GM18951 (cell line): Measurements from ENCODE around the gene PIGQ.

Source experiments
- POLR2A ChIP-seq: IDR thresholded peaks from 4 replicates; pipeline ENCODE4 v1.6.1; 2011; ENCODE audit warnings: mild to moderate bottlenecking; ENCODE audit not compliant: insufficient read length, insufficient read depth; ENCODE audit errors: extremely low read depth
- in situ Hi-C: fragments of 300-500 bp; cut with MboI; formaldehyde crosslinking; loops from one replicate; pipeline ENCODE4 v1.12.0; 2022; ENCODE audit warnings: low sequenced_read_pairs, mixed read lengths, inconsistent platforms; ENCODE audit not compliant: unreplicated experiment

The PIGQ gene

DNA sequence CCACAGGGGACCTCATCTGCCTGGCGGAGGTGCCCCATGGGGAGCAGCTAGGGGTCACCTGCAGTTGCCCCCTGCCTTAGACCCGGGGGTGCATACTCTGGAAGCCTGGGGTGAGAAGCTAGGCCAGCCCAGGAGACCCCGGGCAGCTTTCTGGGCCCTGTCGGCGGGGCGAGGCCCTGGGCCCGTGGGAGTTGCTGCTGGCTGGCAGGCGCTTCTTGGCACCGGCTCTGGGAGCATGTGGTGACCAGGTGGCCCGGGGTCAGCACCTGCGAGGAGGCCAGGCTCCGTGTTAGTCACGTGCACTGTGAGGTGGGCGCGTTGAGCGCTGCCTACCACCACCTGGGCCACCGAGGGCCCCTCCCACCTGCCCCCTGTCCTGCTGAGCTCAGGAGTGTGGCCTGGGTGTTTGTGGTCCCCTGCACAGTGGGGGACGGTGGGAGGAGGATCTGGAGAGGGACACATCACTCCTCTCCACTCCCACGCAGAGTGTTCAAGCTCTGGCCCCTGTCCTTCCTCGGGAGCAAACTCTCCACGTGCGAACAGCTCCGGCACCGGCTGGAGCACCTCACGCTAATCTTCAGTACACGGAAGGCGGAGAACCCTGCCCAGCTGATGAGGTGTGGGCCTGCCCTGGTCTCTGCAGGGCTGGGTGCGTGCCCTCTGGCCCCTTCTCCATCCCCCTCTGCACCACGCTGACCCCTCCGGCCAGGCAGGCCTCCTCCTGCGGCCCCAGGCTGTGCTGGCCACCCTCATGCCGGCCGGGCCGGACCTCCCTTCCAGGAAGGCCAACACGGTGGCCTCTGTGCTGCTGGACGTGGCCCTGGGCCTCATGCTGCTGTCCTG is 5.8 kb downstream of the PIGQ start:
- TF ChIP-seq POLR2A = no peak
- in situ Hi-C loops = no loop called here

DNA sequence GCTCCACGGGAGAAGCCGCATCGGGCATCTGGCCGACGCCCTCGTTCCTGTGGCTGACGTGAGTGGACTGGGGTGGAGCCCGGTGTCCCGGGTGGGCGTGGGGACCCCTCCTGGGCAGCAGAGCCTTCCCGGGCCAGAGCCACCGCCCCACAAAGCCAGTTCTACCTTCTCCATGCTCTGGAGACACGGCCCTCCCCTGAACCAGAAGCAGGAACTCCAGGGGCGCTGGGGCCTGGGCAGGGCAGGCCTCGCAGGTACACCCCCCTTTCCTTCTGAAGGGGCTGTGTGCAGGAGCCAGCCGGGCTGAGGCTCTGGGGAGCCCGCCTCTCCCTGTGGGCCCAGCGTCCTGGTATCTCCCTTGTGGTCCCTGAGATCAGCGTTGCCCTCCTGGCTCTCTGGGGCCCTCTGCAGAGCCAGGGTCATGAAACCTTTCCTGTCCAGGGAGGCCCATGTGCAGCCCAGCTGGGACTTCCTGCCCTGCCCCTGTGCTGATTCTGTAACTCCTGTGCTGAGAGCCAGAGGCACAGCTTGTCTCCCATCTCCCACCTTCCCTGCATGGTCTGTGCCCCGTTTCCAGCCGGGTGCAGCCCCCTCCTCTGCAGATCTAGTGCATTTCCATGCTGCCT is 6.5 kb downstream of the PIGQ start:
- no peak for TF ChIP-seq POLR2A

DNA sequence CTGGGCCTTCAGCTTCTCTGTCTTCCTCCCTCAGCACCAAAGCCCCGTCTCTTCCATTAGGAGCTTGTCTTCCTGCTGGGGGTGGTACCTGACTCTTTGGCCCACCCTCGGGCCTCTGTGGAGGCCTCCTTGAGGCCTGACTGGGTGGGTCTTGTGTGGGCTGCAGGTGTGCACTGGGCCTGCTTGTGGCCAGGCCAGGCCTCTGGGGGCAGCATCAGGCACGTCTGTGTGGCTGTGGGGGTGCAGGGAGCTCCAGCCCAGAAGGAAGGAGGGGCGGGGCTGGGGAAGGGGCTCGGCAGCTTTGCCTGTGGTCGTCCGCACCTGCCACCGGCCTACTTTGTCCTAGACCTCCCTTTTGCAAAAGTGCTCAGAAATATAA is 7.0 kb downstream of the PIGQ start:
- in situ Hi-C loops = no loop called here
- no peak for TF ChIP-seq POLR2A

More for the DNA sequence above, 6.5 kb downstream of the PIGQ start:
- in situ Hi-C loops = no loop called here

DNA sequence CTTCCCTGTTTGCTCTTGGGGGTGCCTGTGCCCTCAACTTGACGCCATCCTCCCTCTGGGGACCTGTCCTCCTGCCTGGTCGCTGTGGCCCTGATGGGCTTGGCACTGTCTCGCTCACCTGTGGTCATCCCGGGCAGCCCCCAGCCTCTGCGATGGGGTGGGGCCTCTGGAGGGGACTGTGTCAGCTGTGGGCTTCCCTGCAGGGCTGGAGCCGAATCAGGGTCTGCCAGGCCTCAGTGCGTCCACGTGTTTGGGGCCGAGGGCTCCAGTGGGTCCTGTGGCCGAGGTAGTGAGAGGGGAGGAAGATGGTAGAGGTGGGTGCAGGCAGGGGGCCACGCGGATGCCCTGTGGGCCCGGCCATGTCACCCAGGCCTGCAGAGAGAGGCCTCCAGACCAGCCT is 8.0 kb downstream of the PIGQ start:
- TF ChIP-seq POLR2A = no peak
- in situ Hi-C loops = no loop called here

DNA sequence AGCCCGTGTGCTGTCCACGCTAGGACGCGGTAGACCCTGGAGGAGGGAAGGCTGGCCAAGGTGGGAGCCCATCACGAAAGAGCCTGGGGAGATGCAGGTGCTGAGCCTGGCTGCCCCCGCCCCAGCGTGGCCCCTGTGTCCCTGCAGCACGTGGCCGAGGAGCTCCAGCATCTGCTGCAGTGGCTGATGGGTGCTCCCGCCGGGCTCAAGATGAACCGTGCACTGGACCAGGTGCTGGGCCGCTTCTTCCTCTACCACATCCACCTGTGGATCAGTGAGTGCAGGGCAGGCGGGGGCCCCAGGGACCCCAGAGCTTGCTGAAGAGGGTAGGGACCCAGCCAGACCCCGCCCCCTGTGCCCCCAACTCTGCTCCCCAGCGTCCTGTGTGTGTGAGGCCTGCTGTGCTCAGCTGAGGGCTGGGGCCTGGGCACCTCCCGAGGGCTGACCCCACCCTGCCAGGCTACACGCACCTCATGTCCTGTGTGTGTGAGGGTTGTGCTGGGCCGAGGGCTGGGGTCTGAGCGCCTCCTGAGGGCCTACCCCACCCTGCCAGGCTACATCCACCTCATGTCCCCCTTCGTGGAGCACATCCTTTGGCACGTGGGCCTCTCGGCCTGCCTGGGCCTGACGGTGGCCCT is 8.6 kb downstream of the PIGQ start:
- in situ Hi-C loops = no loop called here
- no peak for TF ChIP-seq POLR2A

DNA sequence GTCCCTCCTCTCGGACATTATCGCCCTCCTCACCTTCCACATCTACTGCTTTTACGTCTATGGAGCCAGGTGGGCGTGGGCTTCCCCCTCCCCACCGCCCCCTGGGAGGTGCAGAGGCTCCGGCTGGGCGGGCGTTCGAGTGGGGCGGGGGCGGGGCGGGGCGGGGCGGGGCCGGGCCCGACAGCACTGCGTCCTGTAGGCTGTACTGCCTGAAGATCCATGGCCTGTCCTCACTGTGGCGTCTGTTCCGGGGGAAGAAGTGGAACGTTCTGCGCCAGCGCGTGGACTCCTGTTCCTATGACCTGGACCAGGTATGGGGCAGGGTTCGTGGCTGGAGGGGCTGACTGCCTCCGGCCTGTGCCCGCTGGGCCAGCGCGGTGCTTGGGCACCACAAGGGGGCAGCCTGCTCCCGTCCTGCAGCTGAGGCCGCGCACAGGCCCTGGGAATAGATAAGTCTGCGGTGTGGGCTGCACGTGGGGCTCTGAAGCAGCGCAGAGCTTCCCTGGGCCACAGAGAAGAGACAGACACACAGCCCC is 9.2 kb downstream of the PIGQ start:
- in situ Hi-C loops = no loop called here
- TF ChIP-seq POLR2A = no peak

DNA sequence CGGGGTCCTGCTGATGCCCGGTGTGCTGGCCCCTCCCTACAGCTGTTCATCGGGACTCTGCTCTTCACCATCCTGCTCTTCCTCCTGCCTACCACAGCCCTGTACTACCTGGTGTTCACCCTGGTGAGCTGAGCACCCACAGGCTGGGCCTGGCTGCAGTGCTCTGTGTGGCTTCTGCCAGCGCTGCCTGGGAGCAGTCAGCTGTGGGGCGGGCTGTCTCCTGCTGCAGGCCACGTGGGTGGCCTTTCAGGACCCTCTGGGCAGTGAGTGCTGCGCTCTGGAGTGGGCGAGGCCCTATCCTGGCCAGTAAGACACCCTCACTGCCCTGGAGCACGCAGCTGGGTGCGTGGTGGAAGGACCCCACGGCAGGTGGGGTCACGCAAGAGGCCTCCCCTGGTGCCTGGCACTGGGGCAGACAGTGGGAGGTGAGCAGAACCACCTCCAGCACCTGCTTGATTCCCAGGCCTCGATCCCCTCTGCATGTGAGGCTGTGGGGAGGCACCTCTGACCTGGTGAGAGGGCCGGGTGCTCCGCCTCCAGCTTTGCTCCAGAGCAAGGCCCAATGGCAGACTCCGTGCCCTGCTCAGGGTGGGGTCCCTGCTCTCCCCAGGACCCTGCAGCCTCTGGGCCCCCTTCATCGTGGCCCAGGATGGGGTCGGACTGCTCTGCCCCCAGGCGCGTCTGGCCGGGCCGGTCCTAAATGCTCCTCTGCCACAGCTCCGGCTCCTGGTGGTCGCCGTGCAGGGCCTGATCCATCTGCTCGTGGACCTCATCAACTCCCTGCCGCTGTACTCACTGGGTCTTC is 10.6 kb downstream of the PIGQ start:
- no peak for TF ChIP-seq POLR2A
- in situ Hi-C loops = no loop called here

DNA sequence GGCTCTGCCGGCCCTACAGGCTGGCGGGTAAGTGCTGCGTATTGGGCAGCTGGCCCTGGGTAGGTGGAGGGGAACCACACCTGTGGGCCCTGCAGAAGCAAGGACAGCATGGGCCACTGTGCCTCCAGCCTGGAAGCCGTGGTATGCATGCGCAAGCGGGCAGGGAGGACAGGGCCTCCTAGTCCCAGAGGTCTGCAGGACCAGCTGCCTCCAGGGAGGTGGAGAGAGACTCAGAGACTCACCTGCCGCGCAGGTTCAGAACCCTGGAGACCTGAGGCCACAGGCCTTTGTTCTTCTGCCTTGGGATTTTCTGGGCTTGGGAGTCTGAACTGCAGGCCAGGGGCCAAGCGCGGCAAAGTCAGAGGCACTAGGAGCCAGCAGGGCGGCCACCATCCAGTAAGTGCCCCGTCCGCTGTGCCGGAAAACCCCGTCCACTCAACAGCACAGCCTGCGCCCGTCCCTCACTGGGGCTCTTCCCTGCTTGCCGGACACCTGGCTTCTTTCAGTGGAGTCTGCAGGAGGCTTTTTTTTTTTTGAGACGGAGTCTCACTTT is 11.3 kb downstream of the PIGQ start:
- no peak for TF ChIP-seq POLR2A
- in situ Hi-C loops = no loop called here

DNA sequence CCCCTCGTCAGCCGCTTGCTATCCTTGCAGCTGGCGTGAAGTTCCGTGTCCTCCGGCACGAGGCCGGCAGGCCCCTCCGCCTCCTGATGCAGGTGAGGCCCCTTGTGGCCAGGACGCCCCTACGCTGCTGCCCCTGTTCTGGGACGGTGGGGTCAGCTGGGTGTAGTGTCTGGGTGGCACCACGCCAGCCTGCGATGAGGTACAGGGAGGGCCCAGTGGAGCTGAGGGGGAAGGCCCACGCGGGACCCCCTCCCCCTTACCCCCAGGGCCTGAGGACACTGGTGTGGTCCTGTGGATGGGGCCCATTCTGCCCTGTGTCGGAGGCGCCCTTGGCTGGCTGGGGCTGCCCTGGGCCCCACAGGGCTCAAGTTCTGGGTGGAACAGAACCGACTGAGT is 12.4 kb downstream of the PIGQ start:
- in situ Hi-C loops = no loop called here
- no peak for TF ChIP-seq POLR2A

DNA sequence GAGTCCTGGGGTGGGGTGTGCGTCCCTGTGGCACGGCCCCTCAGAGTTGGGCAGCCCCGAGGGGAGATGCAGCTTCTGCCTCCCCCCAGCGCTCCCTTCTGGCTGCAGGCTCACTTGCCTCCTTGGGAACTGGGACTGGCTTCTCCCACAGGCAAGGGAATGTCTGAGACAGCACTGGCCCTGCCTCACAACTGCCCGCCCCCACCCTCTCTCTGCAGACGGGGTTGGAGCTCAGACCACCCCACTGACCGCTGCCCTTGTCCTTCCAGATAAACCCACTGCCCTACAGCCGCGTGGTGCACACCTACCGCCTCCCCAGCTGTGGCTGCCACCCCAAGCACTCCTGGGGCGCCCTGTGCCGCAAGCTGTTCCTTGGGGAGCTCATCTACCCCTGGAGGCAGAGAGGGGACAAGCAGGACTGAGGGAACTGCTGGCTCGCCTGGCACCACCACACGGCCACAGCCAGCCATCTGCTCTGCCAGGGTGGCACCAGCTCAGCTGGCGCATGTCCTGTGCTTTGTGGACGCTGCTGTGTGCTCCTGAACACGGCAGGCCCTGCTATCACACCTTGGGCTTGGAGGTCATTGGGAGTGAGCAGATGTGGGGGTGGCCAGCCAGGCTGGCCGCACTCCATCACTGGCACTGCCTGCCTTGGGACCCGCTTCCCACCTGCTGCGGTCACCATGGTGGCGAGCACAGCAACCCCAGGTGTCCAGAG is 13.0 kb downstream of the PIGQ start:
- TF ChIP-seq POLR2A = no peak
- in situ Hi-C loops = no loop called here

DNA sequence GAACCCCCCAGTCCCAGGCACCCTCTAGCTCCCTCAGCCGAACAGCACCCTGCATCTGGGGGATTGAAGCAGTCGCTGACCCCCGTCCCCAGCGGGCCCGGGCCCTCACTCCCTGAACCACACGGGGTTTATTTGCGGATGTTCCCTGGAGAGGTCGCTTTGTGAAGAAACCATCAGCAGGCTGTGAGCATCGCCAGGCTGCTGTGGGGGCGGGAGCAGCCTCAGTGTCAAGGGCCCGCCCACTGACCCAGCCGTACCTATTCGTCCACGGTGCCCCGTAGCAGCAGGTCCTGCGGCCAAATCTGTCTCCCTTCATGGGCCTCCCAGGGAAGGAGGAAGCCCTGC is 13.7 kb downstream of the PIGQ start:
- in situ Hi-C loops = no loop called here
- TF ChIP-seq POLR2A = no peak
